HG02642 (cell line): Measurements from ENCODE around the gene LTA4H.
"Not testable (repeated sequence)": the region's sequence is repeated elsewhere in the genome, so short reads cannot be mapped to it uniquely, and the experiment has no call there.

Experiments used
- ATAC-seq: cut with Tn5 transposase; IDR thresholded peaks from one replicate; pipeline ENCODE4 v1.9.1; 2021; ENCODE audit warnings: mild to moderate bottlenecking; ENCODE audit not compliant: unreplicated experiment, poor library complexity

The LTA4H gene

DNA sequence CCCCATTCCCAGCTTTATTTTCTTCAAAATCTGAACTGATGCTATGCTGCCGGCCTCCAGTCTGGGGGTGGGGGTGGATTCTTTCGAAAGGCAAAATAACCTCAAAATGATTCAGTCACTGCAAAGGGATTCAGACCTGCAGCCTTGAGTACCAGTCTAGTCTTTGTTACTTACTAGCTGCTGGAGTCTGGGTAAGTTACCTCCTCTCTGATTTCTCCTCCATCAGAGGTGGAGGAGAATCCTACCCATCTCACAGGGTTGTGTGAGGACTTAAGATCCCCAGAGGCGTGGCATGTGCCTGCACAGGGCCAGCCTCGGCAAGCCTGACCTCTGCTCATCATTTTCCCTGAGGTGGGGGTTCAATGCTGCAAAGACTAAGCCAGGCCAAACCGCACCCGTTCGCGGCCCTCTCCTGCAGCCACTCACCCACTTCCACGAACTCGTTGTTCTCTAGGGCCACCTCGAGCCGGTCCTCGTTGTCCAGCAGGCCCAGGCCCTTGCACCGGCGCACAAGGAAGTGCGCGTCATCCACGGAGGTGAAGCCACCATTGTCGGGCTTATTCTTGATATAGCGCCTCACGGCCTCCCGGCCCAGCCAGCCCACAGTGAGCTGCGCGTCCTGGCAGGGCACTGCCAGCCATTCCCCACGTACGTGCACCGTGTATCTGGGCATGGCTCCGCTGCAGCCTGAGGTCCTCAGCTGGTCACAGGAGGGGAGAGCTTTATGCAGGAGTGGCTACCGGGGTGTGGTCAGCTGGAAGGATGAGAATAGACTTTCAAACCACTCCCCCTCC, 40.0 kb downstream of the LTA4H start:
- ATAC-seq = no peak

DNA sequence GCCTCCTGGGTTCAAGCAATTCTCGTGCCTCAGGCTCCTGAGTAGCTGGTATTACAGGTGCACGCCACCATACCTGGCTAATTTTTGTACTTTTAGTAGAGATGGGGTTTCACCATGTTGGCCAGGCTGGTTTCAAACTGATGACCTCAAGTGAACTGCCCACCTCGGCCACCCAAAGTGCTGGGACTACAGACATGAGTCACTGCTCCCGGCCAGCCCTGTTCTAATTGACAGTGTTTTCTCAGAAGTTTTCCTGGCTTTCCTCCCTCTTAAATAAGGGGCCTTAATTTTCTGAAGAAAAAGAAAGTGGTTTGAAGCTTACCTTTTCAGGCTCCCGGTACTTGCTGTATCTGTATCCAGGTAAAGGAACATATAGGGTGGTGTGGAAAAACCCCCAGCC, 40.9 kb downstream of the LTA4H start:
- no peak for ATAC-seq

DNA sequence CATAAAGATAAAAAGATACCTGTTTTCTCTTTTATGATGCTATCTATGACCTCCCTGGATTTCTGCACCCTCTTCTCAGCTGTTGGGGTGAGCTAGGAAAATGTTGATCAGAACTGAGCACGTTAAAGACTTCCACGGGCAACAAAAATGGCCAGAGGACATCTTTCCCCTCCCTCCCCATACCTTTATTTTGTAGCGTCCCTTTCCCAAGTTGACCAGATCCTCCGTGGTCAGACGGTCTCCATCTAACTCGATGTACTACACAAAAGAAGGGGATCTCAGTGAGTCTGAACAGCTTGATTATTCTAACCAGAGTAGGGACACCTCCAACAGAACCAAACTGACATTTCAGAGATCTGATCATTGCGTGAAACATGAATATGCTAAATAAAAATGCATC, 41.5 kb downstream of the LTA4H start:
- no peak for ATAC-seq

DNA sequence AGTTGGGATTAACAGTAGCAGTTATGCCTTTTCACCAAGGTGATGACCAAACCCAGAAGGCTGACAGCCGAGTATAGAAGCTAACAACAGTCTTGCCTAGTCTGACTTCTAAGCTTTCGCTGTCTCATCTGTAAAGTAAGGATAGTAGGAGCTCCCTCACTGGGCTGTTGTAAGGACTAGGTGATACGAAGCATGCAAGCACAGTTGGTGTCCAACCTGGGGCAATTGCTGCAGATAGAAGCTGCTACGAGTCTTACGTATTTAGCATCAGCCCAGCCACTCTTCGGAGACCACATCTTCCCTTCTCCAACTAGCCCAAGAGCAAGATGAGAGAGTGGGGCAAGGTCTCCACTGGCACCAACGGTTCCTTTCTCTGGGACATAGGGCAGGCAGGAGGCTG, 45.3 kb downstream of the LTA4H start:
- ATAC-seq = no peak

DNA sequence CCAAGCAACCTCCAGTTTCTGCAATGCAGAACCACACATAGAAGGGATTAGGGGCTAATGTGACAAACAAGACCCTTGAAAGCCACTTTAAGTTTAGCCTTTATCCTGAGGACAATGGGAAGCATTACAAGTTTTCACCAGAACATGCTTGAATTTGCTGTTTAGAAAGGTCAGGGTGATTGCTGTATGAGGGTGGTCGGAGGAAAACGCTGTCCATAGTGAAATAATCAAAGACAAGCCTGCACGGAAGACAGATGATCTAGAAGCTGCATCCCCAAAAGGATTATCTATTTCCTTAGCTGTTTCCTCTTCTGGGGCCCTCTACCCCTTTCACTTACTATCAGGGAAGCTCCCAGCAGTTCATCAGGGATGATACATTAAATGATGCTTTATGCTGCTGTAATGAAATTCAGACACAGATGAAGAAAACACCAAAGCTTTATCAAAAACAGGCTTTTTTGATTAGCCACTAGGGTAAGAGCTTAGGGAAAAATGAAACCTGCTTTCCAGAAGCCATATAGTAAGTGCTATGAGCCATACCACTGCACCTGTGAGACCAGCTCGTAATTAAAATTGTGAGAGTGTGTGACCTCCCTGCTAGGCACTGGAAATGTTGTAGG, 45.8 kb downstream of the LTA4H start:
- ATAC-seq = no peak

DNA sequence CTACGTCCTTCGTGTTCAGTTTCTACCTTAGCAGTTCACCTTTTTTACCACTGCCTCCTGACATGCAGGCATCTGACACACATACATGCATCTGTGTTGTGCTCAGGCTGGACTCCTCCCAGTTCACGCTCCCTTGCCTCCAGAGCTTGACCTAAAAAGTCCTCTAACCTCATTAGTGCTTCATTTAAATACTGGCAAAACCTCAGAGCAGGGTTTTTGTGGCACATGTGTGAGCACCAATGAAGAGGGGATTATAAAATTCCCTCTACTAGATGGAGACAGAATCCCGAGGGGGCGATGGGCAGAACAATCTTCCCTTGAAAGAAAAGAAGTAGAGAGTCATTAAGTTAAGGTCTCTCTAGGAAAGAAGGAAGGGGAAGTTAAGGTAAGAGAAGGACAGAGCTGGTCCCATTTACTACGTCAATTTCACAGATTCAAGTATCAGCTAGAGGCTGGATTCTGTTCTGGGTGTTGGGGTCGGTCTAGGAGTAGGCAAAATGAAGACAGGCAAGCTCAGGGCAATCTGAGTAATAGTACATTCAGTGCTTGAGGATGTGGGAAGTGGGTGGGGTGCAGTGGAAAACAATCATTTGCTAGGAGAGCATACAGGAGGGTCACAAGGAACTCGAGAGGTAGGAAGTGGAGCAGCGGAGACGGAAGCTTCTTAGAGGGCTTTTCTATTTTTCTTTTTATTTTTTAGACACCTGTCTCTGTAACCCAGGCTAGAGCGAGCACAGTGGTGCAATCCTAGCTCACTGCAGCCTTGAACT, 46.7 kb downstream of the LTA4H start:
- no peak for ATAC-seq

DNA sequence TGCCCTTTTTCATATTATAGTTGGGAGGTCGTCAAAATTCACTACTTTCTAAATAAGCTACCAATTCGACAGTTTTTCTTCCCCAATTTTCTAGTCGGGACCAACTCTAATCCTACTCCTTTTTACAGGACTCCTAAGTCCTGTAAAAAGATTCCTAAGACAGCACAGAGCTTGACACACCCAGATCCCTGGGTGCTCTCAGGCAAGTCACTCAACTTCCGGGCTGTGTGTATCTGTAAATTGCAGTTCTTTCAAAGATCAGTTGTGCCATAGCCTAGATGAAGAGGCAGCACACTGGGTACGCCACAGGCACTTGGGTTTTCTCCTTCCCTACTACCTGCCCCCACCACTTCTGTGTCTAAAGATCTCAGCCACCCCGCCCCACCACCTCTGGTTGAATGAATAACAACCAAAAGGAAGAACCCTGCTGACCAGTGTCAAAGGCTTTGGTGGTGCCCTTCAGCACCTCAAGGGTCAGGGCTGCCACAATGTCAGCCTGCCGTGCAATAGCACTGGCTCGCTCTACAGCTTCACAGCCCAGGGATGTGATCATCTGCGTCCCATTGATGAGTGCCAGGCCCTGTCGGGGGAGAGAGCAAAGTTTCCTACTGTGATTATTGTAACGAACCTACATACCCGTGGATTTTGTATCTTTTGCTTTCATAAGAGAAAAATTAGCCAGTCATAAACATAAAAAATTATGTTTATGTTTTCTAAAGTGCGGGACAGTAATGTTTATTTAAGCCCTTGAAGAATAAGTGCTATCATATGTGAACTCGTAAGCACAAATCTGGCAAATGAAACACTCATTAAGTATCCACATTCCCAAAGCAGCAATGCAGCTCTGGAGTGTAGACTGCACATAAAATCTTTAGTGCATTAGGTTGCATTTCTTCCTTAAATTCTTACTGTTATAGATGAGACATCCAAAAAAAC, 48.5 kb downstream of the LTA4H start:
- no peak for ATAC-seq

DNA sequence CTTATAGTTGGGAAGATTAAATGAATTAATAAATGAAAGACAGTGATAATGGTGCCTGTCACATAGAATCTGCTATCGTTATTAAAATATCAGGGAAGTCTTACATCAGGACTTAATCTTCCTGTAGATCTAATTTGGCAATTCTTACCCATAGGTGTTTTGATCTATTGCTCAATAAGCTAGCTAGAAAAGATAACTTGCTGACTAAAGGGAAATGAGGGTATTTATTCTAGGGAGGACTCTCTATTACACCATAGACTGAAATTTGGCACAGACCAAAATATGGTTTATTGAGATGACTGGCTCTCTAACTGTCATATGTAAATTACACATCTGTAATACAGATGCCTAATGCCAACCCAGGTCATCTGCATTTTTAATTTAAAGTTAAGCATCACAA, 50.7 kb downstream of the LTA4H start:
- no peak for ATAC-seq

DNA sequence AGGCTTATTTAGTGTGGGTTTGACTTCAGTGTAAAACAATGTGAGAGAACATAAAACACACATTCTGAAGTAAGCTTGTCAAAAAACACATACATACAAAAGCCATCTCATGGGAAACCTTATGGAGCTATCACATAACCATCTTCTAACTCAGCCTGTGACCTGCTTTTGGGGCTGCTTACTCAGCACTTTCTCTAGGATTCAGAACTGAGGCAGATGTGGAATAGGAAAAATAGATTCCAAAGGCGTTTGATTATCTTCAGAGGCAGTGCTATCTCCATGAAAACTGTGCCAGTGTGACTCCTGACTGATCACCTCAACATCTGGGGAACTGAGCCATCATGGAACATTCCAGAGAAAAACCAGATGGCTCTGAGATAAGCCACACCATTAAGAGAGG, 52.8 kb downstream of the LTA4H start:
- no peak for ATAC-seq

DNA sequence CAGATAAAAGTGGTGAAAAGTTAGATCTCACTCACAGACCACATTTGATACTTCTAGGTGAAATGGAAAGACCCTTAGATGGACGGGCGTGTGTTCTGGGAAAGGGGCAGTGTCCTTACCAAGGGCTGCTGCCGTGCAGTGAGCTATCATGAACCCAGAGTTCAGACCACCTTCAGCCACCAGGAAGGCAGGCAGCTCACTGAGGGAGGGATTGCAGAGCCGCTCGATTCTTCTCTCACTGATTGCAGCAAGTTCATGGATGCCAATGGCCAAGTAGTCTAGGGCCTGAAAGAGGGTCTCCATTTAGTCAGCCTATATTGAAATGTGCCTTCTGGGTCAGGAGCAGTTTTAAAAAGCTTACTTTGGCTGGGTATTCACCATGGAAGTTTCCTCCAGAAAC, 55.0 kb downstream of the LTA4H start:
- ATAC-seq = no peak

DNA sequence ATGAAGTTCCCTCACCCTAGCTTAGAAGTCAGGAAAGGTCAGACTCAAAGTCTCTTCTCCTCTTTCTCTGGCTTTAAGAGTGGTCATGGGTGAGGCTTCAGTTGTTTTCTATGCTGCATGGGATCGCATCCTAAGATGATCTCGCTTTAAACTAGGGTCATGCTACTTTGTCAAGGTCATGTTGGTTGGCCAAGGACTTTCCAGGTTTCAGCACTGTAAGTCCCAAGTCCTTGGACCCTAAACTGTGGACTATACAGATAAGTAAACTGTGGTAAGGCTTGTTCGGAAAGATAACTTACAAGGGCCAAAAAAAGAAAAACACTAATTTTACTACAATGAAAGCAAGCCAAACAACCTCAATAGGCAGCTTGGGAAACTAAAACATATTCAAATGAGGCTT, 56.6 kb downstream of the LTA4H start:
- ATAC-seq = no peak

DNA sequence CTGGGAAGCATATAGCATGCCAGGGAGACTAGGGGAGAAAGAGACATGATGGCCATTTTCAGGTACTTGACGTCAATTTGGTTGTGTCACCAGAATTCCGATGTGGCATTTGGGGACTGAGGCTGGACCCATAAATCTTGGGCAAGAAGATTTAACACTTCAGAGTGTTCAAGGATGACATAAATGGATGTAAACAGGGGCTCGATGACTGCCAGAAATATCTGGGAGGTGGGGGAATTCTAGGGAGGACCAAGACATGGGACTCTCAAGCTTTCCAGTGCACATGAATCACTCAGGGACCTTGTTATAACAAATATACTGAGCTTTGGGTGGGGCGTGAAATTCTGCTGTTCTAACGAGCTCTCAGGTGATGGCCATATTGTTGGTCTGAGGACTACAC, 57.0 kb downstream of the LTA4H start:
- no peak for ATAC-seq

DNA sequence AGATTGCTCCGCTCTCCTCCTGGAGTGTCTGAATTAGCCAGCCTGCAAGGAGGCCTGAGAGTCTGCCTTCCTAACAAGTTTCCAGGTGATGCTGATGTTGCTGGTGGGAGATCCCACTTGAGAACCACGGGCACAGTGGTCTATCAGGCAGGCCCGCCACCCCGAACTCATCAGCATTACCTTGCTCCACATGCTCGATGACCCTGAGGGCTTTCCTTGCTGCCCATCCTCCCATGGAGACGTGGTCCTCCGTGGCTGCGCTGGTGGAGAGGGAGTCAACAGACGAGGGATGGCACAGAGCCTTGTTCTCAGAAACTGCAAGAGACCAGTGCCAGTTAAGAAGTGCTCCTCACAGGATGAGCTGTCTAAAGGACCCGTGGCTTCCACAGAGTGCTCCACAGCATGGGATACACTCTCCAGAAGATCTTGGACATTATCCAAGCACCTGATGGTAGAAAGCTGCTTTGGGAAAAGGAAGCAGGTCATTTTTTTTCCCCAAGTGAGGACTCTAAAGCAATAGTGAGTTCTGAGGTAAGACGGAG, 57.6 kb downstream of the LTA4H start:
- ATAC-seq = no peak

DNA sequence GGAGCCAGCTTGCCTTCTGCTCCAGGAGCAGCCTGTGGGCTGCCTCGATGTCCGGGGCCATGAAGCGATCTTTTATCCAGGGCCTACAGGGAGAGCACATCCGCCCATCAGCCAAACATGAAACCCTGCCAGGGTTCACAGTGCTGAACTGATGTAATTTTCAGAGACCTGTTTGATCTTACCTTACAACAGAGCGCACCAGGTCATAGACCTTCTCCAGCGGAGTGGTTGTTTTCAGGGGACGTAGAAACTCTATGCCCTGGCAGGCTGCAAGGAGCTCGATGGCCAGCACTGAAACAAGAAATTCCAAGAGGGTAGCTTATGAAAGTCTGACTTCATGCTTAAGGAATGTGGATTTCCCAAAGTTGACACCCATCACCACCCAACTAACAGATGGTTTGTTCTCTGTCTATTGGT, 59.0 kb downstream of the LTA4H start:
- no peak for ATAC-seq

DNA sequence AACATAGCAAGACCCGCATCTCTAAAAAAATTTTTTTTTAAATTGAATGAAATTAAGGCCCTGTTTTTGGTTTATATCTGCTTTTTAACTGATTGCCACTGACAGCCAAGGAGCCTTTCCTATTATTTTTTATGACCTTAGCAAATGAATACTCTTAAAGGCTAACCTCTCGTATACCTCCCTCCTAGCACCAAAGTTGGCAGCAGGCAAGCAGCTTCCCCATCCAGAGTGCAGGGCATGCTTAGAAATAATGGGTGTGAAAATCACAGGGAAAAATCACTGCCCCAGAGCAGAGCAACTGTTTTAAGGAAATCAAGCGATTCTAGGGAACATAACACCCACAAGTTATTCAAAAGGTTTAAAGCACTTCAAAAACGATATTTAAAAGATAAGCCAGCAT, 59.9 kb downstream of the LTA4H start:
- ATAC-seq = no peak

DNA sequence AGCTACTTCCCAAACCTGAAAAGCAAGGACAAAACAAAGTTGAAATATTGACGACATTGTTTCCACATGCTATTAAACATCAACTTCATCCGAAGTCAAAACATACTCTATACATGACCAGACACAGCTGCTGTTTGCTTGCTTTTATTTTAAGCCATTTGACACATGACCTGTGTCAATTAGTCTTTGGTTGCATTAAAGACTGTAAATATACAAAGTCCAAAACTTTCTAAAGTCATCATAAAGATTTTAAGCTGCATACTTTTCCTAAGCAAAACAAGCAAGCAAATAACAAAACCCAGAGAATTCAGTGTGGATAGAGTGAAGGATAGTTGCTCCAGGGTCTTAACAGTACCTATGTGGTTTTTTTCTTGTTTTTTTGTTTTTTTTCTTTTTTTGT, 61.0 kb downstream of the LTA4H start:
- no peak for ATAC-seq

DNA sequence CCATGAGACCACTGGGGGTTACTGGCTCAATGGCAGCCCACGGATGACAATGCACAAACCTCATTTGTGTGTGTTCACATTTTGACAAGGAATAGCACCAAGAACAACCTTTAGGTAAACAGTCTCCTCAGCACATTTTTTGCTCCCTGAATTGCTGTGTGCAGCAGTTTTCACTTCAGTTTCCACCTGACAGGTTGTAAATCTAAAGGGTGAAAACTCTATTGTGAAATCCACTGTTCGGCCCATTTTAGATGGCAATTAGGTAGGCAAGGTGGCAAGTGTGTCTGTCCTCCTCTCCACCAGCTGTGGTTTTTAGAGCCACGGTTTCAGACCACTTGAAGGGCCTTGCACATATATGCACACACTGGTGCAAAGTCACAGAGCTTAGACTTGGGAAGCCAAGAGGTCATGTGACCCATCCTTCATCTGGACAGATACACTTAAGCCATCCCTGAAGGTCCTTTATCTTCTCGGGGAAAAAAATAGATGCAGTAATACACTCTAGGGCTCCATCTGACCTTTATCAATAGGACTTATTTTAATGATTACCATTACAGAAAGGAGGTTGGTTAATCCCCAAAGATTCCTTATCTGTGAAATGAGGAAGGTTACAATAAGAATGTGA, 62.4 kb downstream of the LTA4H start:
- ATAC-seq = no peak

DNA sequence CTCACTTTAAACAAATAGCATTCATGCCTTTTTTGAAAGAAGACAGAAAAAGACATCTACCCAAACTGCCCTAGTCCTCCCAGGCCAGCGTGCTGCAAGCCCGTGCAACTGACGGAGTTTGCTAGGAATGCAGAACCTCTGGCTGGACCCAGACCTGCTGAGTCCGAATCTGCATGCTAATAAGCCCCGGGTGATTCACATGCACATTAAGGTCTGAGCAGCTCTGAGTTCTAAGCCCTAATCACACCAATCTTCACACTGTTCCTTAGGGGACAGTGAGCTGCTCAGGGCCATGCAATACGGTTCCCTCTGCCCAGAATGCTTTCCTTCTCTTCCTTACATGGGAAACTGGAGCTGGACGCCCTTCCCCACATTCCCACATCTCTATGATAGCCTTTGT, 64.5 kb downstream of the LTA4H start:
- no peak for ATAC-seq

DNA sequence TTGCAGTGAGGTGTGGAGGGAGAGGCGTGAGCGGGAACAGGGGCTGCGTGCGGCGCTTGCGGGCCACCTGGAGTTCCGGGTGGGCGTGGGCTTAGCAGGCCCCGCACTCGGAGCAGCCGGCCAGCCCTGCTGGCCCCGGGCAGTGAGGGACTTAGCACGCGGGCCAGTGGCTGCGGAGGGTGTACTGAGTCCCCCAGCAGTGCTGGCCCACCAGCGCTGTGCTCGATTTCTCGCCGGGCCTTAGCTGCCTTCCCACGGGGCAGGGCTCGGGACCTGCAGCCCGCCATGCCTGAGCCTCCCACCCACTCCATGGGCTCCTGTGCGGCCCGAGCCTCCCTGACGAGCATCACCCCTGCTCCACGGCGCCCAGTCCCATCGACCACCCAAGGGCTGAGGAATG, 66.3 kb downstream of the LTA4H start:
- not testable (repeated sequence) for ATAC-seq

DNA sequence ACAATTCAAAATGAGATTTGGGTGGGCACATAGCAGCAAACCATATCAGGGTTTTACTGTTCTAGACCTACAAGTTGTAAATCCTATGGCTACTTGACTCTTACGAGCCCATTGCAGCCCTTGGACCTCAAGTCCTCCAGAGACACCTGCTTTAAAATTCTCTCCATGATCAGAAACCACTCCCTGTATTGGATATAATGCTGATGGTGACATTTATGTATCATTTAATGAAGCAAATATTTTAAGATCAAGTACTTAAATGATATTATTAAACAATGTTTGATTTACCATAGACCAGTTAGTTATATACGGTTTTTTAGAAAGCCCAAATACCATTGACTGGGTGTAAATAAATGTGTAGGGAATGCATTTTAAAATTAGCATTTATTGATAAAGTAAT, 68.1 kb downstream of the LTA4H start:
- ATAC-seq = no peak
